Pons (tissue), 1 donor: ENCODE data around the gene ATG10.

ENCODE experiments used
- DNase-seq: peaks from one replicate; pipeline ENCODE4 v3.0.0-alpha.2; 2016; ENCODE audit warnings: low spot score

The ATG10 gene

DNA sequence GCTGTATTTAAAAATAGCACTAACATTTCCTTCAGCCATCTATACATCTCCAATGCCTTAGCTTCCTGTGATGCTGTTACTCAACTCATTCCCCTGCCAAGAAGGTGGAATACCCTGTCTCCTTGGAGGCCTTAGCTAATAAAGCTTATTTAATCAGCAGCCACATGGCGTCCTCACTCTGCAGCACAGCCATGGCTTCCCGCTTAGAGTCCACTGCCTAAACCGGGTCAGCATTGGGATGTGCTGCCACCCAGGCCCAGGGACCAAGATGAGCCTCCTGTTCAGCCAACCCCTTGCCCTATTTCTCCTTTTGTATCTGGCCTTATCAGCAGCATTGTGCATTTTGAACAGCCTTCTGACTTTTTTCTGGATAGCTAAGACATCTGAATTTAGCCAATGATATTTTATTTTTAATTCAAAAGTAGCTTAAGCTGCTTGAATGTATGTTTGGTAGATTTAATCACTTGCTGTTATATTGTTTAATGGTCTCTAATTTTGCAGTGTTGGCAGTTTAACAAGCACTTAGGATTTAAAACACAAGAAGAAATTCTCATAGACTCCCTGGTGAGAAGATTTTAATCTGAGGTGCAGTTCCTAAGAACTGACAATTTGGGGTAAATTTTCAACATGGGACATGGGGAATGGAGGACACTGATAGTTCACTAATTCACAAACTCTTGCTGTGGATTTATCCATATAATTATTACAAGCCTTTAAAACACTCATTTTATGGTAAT lies 193.3 kb downstream of the ATG10 start:
- DNase-seq, result peak; percentile 60

DNA sequence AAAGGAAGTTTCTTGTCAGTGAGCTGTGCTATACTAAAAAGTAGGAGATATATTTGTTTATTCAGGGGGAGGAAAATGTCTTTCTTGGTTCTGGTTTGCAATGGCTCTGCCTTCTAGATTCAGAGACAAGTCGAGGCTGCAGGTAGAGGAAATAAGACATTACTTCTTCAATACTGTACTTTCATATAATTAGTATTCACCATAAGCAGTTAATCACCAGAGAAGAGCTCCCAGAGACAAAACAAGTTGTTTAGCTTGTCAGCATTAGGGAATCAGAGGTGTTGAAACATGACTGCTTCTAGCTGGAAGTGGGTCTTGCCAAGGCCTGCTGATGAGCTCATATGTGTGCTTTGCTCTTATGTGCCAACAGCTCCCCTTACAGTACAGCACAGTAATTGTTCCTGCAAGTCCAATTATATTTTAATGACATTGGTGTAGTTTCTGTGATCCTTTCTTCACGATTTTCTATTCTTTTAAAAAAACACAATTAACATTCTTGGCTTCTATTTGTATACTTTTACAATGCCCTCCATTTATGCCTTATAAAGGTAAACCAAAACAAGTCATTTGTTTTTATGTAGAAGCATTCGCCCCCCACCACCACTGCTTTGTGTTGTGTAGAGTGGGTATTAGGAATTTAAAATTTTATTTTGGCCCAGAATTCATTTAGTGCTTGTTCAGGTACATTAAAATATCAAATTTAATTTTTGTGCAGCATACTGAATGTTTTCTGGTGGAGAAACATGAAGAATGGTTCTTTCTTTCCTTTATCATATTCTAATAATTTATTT lies 194.1 kb downstream of the ATG10 start:
- DNase-seq, result peak; percentile 95

DNA sequence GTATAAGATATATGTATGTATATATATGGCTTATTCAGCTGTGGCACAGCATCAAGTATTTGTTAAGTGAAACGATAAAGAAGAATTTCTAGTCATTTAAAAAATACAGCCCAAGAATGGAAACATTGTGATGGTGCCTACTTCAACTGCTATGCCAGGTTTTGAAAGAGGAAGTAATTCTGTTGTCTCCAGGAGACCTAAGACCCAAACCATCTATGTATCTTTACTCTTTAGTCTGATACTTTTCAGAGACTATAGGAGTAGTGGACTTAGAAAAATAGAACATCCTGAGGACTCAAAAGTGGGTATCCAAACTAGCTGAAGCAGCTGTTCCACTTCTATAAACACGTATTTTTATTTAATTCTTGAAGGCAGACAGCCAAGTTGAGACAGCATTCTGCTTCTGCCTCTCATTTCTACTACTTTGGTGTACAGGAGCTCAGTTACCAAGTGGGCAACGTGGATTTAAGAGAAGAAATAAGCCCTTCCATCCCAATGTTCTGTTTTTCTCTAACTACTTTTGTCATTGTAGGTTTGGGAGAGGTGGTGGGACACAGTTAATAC lies 195.6 kb downstream of the ATG10 start:
- no peak for DNase-seq

DNA sequence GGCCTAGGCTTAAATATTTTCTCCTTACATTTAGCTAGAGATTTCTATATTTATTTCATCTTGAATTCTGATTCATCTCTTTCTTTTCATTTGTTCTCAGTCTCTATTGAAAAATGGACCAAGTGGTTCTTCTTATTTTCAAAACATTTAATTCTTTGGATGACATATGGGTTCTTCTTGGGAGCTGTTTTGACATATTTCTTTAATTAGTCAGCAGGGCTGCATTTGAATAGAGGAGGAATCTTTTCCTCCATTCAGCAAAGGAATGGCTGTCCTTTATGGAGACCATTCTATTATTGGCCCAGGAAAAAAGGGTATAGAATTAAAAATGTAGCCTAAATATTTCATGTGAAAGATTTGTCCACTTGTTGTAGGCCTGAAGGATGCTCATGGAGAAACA lies 196.5 kb downstream of the ATG10 start:
- no peak for DNase-seq

DNA sequence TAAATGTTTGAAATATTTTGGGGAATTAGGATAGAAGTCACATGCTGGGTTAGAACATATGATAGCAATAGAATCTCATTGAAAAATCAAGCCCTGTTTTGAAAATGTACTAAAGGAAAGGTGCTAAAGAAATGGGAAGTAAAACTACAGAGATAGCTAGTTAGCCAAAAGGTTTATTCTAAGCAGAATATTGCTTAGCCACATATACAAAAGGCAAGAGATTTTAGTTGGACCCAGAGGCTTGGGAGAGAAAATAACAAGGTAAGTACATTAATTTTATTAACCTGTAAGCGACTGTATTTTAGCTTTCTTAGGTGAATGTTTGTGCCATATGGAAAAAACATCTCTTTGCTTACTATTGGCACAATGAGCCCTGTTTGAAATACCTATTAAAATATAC lies 198.1 kb downstream of the ATG10 start:
- DNase-seq, result no peak

DNA sequence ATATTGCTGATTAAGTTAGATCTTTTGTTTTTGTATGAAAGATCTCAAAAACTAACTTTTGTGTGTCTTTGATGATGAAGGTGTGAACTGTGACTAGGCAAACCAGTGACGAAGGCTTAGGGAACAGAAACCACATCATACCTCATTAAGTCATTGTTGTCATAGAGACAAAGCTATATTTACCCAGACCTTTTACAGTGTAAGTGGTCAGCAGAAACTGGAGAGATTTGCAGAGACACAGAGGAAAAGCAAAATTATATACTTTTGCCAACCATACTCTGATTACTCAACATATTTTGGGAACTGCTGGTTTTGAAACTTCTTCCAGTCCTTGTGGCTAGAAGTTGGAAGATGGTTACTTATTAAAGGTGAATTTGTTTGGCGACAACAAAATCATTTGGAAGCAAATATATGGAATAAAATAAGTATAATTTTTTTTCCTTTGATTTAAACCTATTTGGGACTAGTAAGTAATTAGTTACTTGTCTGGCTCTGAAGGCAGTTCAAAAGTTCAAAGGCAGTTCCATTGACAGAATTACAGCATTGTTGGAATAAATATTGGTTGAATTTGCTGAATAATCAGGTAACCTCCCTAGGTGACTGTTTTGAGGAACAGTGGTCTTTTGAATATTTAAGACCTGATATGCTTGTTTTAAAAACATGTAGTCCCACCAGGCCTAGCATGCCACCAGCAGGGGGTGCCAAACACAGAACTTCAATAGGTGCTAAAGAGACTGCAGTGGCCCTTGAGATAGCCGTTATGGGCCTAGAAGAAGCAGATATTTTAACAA lies 202.5 kb downstream of the ATG10 start:
- peak; percentile 62 for DNase-seq

DNA sequence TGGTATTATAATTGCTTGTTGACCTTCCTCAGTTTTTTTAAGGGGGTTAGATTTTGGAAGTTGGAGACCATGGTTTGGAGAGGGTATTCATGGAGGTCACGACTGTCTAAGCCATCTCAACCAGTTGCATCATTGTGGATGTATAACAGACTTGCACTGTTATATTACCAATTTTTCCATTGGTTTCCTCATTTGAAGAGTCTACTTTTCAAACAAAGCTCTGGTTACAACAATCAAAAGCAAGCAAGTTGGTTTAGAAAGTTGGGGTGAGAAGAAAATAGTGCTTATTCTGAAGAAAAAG lies 203.0 kb downstream of the ATG10 start:
- DNase-seq, result no peak

DNA sequence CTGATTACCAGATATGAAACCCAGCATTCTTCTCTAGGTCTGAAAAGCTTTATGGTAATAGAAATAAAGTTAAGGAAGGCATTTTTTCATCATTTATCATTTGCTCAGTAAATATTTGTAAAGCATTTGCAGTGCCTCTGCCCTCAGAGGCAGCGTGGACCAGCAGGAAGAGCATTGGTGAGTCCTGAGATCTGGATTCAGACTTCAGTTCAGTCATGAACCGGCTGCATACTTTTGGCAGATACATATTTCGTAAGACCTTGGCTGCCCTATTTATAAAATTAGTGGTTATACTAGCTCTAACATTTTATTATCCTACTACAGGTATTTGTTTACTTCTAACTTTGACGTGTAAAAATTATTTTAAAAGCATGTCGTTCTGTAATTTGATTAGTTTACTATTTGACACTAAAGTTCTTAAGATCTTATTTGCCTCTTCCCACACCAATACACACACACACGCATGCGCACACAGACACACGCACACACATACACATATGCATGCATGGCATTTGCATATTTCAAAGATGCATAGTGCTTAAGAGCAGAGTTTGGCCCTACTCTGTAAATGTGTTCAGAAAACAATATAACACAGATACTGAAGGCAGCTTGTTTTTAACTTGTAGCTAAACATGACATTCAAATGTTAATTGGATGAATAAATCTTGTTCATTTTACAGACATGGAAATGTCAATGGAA lies 204.4 kb downstream of the ATG10 start:
- DNase-seq, result no peak

DNA sequence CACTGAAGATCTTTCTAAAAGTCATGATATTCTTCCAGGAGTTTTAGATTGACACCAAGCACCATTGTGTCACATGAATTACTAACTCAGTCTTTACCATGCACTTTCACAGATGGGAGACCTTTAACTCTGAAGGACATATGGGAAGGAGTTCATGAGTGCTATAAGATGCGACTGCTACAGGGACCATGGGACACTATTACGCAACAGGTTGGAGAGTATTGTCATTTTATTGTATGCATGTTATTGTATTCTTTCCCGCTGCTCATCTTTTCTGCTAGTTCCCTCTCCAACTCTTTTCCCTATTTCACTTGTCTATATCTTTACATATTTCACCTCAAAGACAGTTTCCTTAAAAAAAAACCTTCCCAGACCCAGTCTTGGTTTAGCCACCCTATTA lies 206.6 kb downstream of the ATG10 start:
- DNase-seq, result no peak

DNA sequence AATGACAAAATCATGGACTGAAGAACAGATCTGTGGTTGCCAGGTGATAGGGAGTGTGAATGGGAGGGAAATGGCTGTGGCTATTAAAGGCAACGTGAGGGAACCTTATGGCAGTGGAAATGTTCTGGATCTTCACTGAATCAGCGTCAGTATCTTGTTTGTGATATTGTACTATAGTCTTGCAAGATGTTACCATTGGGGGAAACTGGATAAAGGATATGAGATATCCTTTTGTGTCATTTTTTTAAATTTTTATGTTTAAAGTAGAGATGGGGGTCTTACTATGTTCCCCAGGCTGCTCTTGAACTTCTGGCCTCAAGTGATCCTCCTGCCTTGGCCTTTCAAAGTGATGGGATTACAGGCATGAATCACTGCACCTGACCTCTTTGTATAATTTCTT lies 210.8 kb downstream of the ATG10 start:
- no peak for DNase-seq

DNA sequence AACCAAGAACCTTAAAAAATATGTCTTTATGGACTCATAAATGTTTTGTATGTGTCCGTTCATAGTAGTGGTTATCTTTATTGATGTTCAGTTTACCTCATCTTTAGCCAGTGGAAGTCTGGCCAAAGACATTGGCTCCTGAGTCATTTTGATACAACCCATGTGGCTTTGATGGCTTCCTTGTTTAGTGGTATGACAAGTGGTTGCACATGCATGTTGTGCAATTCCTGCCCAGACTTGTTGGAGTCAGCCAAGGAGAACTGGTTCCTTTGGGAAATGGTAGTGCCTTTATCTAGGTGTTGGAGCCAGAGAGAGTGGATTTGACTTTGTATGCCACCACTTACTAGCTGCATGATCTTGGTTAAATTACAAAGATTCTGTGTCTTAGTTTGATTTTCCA lies 212.0 kb downstream of the ATG10 start:
- no peak for DNase-seq

DNA sequence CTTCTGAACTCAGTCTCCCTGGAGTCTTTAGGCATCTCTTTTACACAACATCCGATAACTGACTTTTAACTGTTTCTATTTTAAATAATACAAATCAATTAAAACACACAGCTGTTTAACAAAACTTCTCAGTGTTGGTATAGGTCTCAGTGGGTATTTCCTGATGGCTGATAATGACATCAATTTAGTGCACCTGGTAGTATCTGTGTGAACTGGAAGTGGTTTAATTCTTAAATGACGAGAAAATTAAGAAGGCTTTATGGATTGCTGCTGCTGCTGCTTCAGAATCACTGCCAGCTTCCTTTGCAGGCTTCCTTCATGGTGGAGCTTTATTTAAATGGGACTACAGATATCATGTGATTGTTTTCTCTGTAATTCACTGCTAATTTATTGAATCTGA lies 214.0 kb downstream of the ATG10 start:
- DNase-seq, result no peak

DNA sequence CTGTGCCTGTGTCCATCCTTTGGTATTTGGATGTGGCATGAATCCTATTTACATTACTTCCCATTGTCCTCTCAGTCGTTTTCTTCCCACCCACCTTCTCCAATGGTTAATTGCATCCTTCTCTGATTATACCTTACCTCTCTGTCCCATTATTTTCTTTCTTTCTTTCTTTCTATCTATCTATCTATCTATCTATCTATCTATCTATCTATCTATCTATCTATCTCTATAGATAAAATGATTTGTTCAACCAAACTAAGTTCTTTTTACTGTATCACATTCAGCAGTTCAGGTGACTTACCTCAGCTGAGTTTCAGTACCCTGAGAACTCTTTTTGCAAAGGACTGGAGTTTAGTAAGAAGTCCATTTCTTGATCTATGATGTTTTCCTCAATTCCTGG lies 225.7 kb downstream of the ATG10 start:
- DNase-seq, result no peak

DNA sequence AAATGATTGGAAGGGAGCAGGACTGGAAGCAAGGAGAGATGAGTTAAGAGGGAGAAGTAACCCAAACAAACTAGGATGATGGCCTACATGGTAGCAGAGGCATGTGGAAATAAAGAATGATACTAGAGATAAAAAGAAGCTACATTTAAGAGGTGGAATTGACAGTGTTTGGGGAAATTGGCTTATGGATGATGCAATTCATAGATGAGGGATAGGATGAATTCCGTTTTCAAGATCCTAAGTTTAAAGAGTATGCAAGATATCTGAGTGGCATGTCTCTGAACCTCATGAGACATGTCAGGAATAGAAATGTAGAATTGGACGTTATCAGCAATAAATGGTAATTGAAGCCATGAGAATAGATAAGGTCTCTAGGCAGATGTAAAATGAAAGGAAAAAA lies 232.7 kb downstream of the ATG10 start:
- no peak for DNase-seq

DNA sequence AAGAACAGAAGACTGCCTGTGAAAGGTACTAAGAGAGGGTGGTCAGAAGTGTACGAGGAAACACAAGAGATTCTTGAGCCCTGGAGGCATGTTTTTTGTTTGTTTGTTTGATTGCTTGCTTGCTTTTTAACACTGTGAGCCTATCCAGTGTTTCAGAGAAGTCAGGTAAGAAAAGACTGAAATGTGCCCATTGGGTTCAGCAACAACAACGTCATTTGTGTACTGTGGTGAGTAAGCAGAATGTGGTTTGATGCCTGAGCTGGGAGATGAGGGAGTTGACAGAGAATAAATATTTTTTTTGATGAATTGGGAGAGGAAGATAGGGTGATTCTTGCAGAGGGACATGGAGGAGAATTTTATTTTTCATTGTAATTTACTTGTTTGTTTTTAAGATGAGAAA lies 233.2 kb downstream of the ATG10 start:
- DNase-seq, result no peak

DNA sequence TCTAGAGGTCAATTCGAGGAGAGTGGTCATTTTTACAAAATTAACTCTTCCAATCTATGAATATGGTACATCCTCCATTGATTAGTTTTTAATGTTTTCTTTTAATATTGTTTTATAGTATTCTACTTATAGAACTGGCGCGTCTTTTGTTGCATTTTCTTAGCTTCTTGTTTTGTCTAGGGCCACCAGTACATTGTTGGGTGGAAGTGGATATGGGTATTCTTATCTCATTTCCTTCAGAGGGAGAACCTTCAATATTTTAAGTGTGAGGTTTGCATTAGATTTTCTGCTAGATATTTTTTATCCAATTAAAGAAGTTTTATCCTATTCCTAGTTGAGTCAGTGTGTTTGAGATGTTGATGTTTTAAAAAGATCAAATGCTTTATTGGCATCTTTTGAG lies 236.5 kb downstream of the ATG10 start:
- DNase-seq, result no peak

DNA sequence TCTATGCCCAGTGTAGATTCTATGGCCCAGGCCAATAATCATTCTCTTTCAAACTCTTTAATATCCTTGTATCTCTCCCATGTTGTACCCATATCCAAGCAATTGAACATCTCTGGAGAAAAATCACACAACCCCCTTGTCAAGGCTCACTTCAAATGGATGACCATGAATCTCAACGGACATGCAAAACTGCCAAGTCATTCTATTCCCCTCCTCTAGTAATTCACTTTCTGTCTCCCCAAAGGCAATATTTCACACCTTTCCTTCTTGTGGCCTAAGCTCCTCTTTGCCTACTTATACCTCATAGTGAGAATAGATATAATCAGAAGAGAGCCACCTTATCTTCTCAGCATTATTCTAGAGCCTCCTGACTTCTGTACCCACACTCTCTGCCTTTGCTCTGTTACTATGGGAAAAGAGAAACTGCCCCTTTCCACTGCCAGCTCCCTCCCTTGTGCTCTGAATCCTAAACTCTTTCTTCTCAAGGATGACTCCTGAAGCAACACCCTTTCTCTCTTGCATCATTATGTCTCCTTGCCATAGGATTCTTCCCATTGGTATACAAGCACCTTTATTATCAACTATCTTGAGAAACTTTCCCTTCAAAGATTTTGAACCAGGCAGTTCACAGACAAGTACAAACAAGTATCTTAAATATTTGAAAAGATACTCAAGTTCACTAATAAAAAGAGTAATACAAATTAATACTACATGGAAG lies 240.2 kb downstream of the ATG10 start:
- no peak for DNase-seq

DNA sequence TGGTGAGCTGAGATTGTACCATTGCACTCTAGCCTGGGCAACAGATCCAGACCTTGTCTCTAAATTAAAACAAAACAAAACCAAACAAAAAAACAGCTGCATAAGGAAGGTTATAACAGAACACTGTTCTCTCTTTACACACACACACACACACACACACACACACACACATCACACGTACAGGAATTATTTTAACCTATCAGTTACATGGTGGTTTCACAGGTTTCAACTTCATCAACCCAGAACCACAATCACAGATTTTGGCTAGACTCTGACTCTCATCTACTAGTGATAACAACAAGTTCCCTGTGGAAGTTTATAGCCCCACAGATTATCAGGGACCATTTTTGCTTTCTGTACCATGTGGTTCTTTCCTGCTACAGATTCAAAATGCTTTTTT lies 246.1 kb downstream of the ATG10 start:
- no peak for DNase-seq

DNA sequence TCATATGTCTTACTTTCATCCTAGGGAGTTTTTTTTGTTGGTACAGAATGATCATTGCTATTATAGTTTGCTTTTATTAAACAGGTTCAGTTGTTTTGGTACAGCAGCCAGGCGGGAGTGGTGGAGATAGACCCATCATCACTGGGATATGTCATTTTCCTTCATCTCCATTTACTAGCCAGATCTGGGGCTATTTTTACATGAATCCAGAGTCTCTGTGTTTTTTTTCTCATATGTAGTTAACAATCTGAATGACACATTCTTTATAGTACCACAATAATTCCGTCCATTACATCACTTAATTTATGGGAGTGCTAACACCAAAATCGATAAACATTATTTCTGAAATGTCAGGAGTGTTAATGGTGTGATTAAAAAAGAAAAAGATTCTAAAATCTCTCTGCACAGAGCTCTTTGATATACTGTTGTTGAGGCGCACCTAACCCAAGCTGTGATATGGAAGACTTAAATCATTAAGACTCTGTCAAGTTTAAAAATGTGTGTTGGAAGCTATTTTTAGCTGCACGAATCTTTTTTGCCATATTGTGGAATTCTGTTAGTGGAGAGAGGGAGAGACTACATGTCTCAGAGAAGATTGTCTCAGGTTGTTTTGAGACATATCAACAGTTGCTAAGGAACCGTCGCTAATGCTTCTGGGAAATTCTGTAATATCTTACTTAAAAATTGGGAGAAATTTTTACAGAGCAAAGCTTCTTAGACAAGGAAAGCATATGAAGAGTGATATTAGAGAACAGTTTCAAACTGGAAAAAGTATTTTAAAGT lies 246.7 kb downstream of the ATG10 start:
- DNase-seq, result no peak

DNA sequence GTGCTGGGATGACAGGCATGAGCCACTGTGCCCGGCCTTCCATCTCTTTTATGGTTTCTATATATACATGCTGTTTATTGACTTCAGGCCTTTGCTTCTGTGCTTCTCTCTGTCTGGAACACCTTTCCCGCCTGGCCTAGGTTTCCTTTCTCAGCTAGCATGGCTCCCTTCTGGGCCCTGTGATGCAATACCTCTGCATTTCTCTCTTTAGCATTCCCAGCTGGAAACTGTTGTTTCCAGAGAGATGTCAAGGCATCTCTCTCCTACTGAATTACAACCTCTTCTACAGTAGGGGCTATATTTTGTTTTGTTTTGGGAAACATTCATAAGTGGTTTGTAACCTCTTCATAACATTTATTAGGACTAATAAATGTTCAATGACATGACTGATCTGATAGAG lies 249.2 kb downstream of the ATG10 start:
- DNase-seq, result no peak
